NCI-H82 (cell line): ENCODE results near the gene GALM.
A peak's percentile ranks its signal among the peaks of the same experiment; 100 is the strongest.
"Not testable (repeated sequence)": the region's sequence is repeated elsewhere in the genome, so short reads cannot be mapped to it uniquely, and the experiment has no call there.

ENCODE experiments used
- DNase-seq: peaks from one replicate; lab custom pipeline; 2025; lab: John Stamatoyannopoulos, UW

The GALM gene

GRCh38 chr2:38711558-38711957 lies 45.6 kb downstream of the GALM start:
- no peak for DNase-seq

GRCh38 chr2:38712413-38712812 lies 46.5 kb downstream of the GALM start:
- no peak for DNase-seq

GRCh38 chr2:38712871-38713270 lies 47.0 kb downstream of the GALM start:
- DNase-seq = no peak

- no peak for DNase-seq
Measured at GRCh38 chr2:38713338-38713737, 47.4 kb downstream of the GALM start.

GRCh38 chr2:38714941-38715340 lies 49.0 kb downstream of the GALM start:
- not testable (repeated sequence) for DNase-seq

- DNase-seq = no peak
Measured at GRCh38 chr2:38716185-38716584, 50.3 kb downstream of the GALM start.

- DNase-seq = no peak
Measured at GRCh38 chr2:38718601-38719000, 52.7 kb downstream of the GALM start.

GRCh38 chr2:38719706-38720105 lies 53.8 kb downstream of the GALM start:
- no peak for DNase-seq

- peak; percentile 69 for DNase-seq
Measured at GRCh38 chr2:38720613-38721241, 54.8 kb downstream of the GALM start.

GRCh38 chr2:38722271-38723061 lies 56.6 kb downstream of the GALM start:
- peak; percentile 68 for DNase-seq

- DNase-seq = no peak
Measured at GRCh38 chr2:38723173-38723572, 57.3 kb downstream of the GALM start.

GRCh38 chr2:38727661-38728060 lies 61.7 kb downstream of the GALM start:
- no peak for DNase-seq

GRCh38 chr2:38728694-38729093 lies 62.8 kb downstream of the GALM start:
- no peak for DNase-seq

GRCh38 chr2:38731090-38731489 lies 65.2 kb downstream of the GALM start:
- DNase-seq = no peak

GRCh38 chr2:38731684-38732221 lies 65.8 kb downstream of the GALM start:
- no peak for DNase-seq

GRCh38 chr2:38733300-38733971 lies 67.5 kb downstream of the GALM start:
- no peak for DNase-seq

GRCh38 chr2:38734299-38735058 lies 68.6 kb downstream of the GALM start:
- no peak for DNase-seq

- DNase-seq = no peak
Measured at GRCh38 chr2:38735999-38736320, 70.0 kb downstream of the GALM start.

- not testable (repeated sequence) for DNase-seq
Measured at GRCh38 chr2:38737000-38737698, 71.2 kb downstream of the GALM start.

GRCh38 chr2:38737925-38738324 lies 72.0 kb downstream of the GALM start:
- no peak for DNase-seq

- DNase-seq = no peak
Measured at GRCh38 chr2:38739524-38739923, 73.6 kb downstream of the GALM start.
